Stimulated activated CD4-positive, alpha-beta T cell treated with anti-CD3 and anti-CD28 coated beads, TNF-alpha, amount 100 ng/mL, for 4 hours (primary cell): ENCODE data around the gene SPOCK2.
A peak's percentile ranks its signal among the peaks of the same experiment; 100 is the strongest.
"Not testable (repeated sequence)": the region's sequence is repeated elsewhere in the genome, so short reads cannot be mapped to it uniquely, and the experiment has no call there.

Source experiments
- DNase-seq, 3 experiments: peaks; one replicate each; pipeline ENCODE4 v3.0.0-alpha.2; 2020; ENCODE audit warnings: low read depth in 3 of 3

SPOCK2 gene, protein sequence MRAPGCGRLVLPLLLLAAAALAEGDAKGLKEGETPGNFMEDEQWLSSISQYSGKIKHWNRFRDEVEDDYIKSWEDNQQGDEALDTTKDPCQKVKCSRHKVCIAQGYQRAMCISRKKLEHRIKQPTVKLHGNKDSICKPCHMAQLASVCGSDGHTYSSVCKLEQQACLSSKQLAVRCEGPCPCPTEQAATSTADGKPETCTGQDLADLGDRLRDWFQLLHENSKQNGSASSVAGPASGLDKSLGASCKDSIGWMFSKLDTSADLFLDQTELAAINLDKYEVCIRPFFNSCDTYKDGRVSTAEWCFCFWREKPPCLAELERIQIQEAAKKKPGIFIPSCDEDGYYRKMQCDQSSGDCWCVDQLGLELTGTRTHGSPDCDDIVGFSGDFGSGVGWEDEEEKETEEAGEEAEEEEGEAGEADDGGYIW

DNA sequence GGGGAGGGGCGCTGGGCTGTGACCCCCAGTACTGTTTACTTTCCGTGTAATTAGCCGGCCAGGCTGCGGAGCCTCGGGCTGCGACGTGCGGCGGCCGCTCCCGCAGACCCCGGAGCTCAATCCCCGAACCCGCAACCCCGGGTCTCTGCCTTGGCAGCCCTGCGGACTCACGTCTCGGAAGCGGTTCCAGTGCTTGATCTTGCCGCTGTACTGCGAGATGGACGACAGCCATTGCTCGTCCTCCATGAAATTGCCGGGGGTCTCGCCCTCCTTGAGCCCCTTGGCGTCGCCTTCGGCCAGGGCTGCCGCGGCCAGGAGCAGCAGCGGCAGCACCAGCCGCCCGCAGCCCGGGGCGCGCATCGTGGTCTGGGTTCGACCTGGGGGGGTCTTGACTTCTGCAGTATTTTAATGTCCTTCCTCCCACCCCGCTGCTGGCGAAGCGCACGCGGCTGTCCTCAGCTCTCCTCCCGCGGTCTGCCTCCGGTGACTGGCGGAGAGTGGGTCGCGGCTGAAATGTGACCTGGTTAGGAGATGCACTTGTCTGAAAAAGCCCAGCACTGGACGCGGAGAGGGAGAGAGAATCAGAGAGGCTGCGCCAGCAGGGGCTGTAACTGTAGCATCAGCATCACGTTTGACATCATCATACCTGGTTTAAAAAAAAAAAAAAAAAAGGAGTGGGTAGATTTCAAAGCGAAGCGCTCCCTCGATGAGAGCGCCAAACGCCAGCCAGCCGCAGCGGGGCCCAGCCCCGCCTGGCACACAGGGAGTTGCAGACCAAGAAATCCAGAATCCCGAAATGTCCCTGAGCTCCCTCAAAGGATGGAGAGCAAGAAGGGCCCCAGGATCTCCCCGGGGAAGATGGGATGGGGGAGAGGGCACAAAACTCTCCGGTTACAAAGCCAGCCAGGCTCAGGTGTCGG lies at the start of gene SPOCK2:
Gene SPOCK2 (minus strand): TSS at position 583 of the 920 bp plus-strand sequence. CDS start 223 bp downstream, at position 360.
- peak; percentile 41 to 49 (median 43) for DNase-seq

DNA sequence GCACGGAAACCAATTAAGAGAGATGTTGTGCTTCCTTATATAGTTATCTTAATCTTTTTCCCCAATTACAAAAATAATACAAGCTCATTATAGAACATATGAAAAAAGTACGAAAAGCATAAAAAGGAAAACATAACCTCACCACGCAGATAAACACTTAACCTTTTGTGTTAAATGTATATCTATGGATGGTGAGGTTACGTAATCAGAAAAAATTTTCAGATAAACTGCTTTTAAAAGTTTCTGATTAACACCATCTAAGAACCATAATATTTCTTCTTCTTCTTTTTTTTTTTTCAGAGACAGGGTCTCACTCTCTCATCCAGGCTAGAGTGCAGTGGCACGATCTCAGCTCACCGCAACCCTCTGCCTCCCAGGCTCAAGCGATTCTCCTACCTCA lies 49.2 kb upstream of the SPOCK2 start:
- no peak for DNase-seq

DNA sequence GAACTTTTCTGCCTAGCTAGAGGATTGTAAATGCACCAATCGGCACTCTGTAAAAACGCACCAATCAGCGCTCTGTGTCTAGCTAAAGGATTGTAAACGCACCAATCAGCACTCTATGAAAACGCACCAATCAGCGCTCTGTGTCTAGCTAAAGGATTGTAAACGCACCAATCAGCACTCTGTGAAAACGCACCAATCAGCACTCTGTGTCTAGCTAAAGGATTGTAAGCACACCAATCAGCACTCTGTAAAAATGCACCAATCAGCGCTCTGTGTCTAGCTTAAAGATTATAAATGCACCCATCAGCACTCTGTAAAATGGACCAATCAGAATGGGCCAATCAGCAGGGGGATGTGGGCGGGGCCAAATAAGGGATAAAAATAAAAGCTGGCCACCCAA lies 47.9 kb upstream of the SPOCK2 start:
- not testable (repeated sequence) for DNase-seq

DNA sequence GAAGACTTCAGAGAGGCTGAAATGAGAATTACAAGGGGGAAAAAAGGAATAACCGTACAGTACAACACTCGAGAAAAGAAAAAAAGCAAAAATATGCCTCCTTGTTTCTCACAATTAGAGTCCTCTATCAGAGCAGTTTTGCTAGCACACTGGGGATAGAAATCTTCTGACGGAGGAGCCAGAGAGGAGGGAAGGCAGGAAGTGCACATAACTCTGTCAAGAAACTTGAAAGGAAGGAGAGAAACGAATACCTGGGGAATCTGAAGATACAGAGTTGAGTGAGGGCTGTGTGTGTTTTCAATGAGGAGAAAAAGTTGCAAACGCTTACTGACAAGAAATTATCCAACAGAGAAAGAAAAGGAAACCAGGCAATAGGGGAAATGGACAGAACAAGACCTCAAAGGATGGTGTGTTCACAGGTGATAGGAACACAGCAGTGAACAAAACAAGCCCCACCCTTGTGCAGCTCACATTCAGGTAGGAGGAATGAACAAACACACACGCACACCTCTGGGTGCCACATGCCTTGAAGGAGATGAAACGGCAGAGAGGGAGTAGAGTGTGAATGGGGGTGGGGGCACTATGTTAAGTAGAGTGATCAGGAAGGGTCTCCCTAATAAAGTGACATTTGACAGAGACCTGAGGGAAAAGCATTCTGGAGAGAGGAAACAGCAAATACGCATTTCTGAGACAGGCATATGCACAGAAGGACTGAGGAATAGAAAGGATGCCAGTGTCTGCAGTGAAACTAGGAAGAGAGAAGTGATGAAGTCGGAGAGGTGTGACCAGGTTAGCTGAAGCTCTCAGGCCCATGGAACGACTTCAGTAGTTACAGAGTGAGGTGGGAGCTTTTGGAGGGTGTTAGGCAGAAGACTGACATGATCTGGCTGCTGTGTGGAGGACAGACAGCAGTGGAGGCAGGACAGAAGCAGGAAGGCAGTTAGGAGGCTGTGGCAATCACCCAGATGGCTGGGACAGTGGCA lies 46.7 kb upstream of the SPOCK2 start:
- no peak for DNase-seq

DNA sequence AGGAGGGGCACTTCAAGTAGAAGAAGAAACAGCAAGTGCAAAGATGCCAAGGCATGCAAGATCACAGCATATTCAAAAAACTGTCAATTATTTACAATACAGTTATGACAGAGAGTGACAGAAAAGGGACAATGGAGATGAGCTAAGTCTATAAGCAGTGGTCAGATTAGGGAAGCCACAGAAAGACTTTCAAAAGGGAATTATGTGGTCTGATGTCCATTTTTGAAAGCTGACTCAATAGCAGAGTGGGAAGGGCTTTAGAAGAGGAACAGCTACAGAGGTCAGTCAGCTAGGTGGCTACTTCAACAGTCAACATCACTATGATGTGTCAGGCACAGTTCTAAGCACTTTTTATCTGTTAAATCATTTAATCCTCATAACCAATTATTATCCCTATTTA lies 45.2 kb upstream of the SPOCK2 start:
- no peak for DNase-seq

DNA sequence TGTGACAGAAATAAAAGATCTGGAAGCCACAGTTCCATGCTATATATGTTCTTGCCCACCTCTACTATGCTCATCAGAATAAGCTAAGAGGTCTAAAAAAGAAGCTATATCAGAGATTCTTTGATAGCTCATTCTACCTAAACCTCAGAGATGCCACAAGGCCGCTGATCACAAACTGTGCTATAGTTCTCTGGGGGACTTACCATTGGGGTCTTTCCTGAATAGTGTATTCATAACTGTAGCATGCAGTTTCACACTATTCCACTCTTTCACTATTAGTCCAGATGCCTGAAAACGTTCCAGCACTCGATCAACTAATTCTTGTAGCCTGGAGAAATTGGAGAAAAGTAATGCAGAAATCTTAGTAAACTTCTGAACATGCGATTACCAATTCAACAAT lies 44.5 kb upstream of the SPOCK2 start:
- DNase-seq: no peak

DNA sequence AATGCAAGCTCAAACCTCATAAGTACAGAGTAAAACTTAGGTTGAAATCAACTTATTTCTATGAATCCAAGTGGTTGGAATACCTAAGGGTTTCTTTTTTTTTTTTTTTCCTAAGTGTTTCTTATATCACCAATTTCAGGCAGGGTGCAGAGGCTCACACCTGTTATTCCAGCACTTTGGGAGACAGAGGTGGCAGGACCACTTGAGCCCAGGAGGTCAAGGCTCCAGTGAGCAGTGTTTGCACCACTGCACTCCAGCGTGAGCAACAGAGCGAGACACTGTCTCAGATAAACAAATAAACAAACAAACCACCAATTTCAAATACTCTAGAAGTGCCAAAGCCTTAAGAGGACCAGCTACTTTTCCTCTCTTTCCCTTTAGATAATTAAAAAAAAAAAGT lies 39.2 kb upstream of the SPOCK2 start:
- DNase-seq: no peak

DNA sequence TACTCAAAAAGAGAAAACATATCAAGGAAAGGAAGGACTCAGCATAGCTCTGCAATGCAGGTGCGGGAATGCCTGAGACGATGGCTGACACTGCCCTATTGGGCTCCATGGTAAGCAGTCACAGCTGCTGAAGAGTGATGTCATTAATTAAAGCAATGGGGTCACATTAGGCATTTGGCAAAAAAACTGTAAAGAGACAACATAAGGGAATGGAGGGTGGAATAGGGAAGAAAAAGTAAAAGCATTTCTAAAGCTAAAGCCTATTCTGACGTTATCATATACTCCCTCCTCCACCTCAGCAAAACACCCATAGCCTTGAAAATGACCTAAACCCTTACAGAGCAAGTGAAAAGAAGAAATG lies 38.5 kb upstream of the SPOCK2 start:
- no peak for DNase-seq

DNA sequence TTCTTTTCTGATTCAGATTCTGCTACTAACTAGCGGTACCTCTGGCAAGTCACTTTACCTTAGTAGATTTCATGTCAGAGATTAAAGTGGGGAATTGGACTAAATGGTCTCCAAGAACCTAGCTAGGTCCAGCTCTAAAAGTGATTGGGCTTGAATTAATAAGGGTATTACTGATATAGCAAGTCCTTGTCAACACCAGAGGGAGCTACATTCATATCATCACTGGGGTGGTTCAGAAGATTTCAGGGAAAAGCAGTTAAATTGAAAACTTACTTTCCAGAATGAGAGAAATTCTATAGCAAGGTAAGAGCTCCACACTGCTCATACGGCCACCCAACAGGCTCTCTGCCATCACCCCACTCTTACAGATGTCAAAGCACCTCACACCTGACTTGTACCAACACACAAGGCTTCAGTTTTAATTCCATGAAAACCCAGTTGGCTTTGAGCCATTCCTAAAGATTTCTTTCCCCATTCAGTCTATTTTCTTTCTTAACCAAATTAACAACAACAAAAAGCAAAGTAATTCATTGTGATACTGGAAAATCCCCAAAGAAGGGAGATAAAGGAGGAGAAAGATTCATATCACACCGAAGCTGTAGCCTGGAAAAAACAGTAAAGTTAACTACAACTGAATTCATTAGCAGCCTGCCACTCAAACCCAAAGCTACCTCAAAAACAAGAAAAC lies 38.0 kb upstream of the SPOCK2 start:
- no peak for DNase-seq

DNA sequence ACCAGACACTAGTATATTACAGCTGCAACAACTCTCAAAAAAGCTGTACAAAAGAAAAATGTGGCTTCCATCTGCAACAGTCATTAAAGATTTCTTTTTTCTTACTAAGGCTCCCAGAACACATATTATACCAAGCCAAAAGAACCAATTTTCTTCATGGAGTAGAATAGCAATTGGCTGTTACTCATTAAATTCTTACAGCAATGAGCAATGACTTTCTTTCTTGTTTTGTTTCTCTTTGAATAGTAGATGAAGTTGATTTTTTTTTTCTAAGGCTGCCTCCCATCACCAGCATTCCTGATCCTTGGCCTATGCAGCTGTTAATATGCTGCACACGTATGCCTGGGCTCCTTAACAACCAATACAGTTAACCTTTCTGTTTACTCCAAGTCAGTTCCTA lies 36.6 kb upstream of the SPOCK2 start:
- DNase-seq: no peak

DNA sequence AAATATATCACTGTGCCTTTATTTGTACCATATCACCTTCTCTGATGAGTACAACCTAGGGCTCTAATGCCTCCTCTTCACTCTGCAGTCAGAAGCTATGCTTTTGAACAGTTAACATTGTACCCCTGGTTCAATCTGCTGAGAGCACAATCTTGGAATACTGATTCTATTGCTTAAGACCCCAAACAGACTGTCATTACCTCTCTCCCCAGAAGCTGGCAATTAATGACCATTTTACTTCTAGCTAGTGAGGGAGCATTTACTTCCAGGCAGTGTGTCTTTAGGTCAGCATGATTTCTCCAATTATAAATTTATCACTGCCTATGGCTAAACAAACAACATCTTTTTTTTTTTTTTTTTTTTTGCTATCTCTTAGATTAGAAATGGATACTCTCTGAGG lies 36.0 kb upstream of the SPOCK2 start:
- no peak for DNase-seq

DNA sequence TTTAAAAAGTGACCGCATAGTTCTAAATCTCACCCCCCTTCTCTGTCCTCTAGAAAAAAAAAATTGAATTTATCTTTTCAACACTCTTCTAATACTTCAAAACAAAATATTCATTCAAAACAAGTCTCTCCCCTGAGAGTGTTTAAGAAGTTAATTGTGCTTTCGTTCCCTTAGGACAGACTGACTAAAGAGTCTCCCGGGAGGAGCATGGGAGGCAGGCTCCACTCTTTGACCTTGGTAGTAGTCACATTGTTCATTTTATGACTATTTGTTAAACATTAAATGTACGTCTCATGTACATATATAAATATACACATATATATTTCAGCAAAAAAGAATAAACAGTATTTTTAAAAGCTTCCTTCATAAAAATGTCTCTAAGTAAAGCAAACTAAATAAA lies 35.3 kb upstream of the SPOCK2 start:
- DNase-seq: no peak

DNA sequence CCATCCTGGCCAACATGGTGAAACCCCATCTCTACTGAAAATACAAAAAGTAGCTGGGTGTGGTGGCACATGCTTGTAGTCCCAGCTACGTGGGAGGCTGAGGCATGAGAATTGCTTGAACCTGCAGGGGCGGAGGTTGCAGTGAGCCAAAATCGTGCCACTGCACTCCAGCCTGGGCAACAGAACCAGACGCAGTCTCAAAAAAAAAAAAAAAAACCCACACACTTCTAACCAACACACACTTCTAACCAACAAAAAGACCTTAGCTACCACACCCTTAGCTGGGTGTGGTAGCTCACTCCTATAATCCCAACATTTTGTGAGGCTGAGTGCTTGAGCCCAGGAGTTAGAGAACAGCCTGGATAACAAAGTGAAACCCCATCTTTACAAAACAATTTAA lies 33.9 kb upstream of the SPOCK2 start:
- DNase-seq: no peak

DNA sequence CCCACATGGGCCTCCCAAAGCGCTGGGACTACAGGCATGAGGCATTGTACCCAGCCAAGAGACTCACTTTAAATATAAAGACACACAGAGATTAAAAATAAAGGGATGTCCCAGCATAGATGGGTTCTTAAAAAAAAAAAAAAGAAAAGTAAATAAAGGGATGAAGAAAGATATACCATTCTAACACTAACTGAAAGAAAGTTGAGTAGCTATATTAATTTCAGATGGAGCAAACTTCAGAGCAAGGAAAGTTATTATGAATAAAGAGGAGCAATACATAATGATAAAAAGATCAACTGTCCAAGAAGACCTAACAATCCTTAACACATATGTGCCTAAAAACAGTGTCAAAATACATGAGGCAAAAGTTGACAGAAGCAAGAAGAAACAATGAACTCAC lies 33.0 kb upstream of the SPOCK2 start:
- DNase-seq: no peak

DNA sequence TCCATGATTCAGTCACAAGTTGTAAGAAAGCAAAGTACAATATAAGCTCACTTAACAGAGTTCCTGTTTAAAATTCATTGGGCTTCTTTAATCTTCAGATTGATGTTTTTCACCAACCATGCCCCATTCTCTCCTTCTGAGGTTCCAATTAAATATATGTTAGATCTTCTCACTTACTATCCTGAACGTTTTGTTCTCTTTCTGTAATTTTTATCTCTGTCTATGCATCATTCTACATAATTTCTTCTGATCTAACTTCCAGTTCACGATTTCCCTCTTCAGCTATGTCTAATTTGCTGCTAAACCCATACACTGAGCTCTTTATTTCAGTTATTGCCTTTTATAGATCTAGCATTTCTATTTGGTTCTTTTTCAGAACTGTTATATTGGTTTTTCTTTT lies 28.0 kb upstream of the SPOCK2 start:
- DNase-seq: no peak

DNA sequence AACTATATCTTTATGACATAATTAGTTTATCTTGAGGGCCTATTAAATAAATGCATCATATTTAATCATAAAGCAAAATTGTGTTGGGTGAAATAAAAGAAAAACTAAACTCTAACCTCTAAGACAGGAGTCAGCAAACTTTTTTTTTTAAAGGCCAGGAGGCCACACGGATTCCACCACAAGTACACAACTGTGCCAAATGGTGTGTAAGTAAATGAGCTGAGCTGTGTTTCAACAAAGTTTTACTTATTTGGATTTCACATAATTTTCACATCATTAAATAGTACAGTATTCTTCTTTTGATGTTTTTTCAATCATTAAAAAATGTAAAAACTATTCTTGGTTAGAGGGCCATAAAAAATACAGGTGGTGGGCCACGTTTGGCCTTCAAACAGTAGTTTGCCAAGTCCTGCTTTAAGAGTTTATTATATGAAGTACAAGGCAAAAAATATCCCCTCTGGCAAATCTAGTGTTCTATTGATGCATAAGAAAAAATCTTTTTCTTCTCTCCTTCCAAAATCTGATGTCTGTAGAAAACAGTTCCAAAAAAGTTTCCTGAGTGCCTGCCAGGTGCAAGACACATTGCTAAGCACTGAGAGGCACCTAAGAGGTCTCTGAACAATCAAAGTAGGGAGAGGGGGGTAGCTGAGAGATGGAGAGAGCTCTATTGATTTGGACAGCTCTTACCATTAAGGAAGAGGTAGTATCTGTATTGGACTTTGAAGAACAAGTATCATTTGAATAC lies 26.5 kb upstream of the SPOCK2 start:
- no peak for DNase-seq

DNA sequence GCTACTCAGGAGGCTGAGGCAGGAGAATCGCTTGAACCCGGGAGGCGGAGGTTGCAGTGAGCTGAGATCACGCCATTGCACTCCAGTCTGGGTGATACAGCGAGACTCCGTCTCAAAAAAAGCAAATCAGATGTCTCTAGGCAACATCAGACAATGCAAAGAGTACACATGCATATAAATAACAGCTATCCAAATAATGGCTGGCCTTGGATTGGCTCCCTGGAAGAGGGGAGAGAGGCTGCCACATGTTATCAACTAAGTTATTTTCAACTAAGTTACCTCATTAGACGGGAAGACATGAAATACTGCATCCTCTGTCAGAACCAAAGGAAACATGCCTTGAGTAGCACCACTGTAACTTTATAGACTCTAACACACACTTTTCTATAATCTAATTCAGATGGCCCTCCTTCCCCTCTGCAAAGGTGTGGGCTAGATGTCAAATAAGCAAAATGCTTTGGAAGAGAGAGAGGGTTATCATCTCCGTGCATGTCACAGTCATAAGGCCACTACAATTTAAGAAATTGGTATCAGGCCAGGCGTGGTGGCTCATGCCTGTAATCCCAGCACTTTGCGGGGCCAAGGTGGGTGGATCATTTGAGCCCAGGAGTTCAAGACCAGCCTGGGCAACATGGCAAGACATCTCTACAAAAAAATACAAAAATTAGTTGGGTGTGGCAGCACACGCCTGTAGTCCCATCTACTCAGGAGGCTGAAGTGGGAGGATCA lies 22.5 kb upstream of the SPOCK2 start:
- no peak for DNase-seq

DNA sequence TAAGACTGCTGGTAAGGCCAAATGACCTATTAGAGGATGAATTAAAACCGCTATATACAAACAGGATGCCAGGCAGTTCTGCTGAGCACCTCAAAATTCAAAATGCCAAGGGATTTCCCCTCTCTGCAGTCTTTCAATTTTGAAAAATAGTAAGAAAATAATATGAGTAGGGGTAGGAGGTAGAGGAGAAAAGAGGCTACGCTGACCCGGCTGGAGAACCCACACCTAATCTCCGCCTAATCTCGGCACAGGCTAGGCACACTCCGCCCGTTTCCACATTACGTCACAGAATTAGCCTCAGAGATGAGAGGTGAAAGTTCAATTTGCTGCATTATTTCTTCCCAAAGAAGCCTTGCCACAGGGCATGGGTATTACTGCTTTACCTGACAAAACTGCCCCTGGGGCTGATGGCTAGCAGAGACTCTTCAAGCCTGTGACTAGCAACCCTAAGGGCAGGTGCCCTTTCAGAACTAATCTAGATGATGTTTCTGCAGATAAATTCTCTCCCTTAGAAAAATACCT lies 21.3 kb upstream of the SPOCK2 start:
- no peak for DNase-seq

DNA sequence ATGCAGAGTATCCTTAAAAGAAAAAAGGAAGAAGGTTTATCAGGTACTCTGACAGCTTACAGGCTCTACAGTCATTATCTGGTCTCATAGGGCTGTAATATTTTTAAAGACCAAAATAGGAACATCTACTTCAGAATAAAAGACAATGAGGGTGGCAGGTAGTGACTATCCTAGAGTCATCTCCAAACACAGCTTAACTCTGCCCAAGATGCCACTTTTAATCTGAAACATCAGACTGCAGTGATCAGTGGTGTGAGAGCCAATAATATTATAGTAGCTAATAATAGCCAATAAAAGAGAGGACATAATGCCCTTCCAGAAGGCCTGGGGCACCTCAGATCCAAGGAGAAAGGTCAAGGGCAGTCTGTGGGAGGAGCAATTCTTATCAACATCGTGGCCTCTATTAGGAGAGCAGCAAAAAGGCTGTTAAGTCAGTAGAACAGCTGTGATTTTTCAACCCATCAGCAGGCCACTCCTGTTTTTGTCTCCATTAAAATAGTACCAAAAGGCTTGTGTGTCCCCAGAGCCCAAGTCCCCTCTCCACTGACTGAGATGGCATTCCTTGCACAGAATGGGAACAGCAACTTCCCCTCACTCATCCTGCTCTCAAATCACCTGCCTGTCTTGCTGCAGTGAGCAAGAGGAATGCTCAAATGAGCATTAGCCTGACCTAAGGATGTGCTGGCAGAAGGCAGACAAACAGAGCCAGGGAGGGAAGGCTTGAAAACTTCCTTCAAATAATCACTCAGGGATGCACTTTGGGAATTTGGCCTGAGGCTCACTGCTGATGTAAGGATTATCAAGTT lies 20.7 kb upstream of the SPOCK2 start:
- DNase-seq: no peak
